ENCODE data around the gene PXMP2. TPM values are rescaled to one million over a fixed set of nuclear protein-coding genes. Genes with fewer than 3 reads are reported as not detected.
"Not testable (repeated sequence)": the region's sequence is repeated elsewhere in the genome, so short reads cannot be mapped to it uniquely, and the experiment has no call there.

Gene PXMP2
- total RNA-seq, 1 experiment from 2014 or later, result 36.6 TPM

- not testable (repeated sequence) for DNase-seq (ENCODE audit: low spot score)
These were observed 4.6 kb downstream of the PXMP2 start for GRCh38 chr12:132692030-132692429.

- DNase-seq (ENCODE audit: low spot score), result not testable (repeated sequence)
These were observed 7.5 kb downstream of the PXMP2 start for GRCh38 chr12:132694888-132695287.

- DNase-seq (ENCODE audit: low spot score), result no peak
These were observed 8.0 kb downstream of the PXMP2 start for GRCh38 chr12:132695431-132695830.

GRCh38 chr12:132698341-132698740, 11.0 kb downstream of the PXMP2 start:
- DNase-seq (ENCODE audit: low spot score), result no peak

GRCh38 chr12:132700212-132700822, 12.9 kb downstream of the PXMP2 start:
- DNase-seq (ENCODE audit: low spot score), result no peak

GRCh38 chr12:132702640-132703039, 15.3 kb downstream of the PXMP2 start:
- DNase-seq (ENCODE audit: low spot score), result no peak

GRCh38 chr12:132703641-132704040, 16.3 kb downstream of the PXMP2 start:
- no peak for DNase-seq (ENCODE audit: low spot score)

- DNase-seq (ENCODE audit: low spot score), result no peak
These were observed 19.9 kb downstream of the PXMP2 start for GRCh38 chr12:132707241-132707640.

GRCh38 chr12:132708150-132708549, 20.8 kb downstream of the PXMP2 start:
- no peak for DNase-seq (ENCODE audit: low spot score)

- no peak for DNase-seq (ENCODE audit: low spot score)
These were observed 22.6 kb downstream of the PXMP2 start for GRCh38 chr12:132710043-132710404.

GRCh38 chr12:132710405-132711079, 23.2 kb downstream of the PXMP2 start, which contains the start of gene PGAM5:
PGAM5 (plus strand) TSS chr12:132710842; CDS start chr12:132710877, 35 bp downstream.
- peak; percentile 72 for DNase-seq (ENCODE audit: low spot score)

GRCh38 chr12:132711080-132711843, 23.9 kb downstream of the PXMP2 start:
- no peak for DNase-seq (ENCODE audit: low spot score)

- DNase-seq (ENCODE audit: low spot score), result no peak
These were observed 25.7 kb downstream of the PXMP2 start for GRCh38 chr12:132713123-132713522.

- DNase-seq (ENCODE audit: low spot score), result no peak
These were observed 28.5 kb downstream of the PXMP2 start for GRCh38 chr12:132715874-132716273.

GRCh38 chr12:132716356-132716755, 29.0 kb downstream of the PXMP2 start:
- DNase-seq (ENCODE audit: low spot score), result no peak

GRCh38 chr12:132717011-132717410, 29.6 kb downstream of the PXMP2 start:
- no peak for DNase-seq (ENCODE audit: low spot score)

GRCh38 chr12:132717531-132718387, 30.4 kb downstream of the PXMP2 start:
- no peak for DNase-seq (ENCODE audit: low spot score)

- DNase-seq (ENCODE audit: low spot score), result no peak
These were observed 31.3 kb downstream of the PXMP2 start for GRCh38 chr12:132718644-132719043.

- DNase-seq (ENCODE audit: low spot score), result no peak
These were observed 32.0 kb downstream of the PXMP2 start for GRCh38 chr12:132719141-132719953.

GRCh38 chr12:132719954-132720324, 32.6 kb downstream of the PXMP2 start:
- no peak for DNase-seq (ENCODE audit: low spot score)

Data from H4 (cell line).